Omental fat pad (tissue), 4 donors: Measurements from ENCODE around the gene NSDHL. TPM values are rescaled to one million over a fixed set of nuclear protein-coding genes. Genes with fewer than 3 reads are reported as not detected.

ENCODE experiments used
- ATAC-seq: fragments of 150-250 bp; one replicate; pipeline ENCODE4 v1.9.1; 2016; ENCODE audit warnings: mild to moderate bottlenecking, moderate library complexity; ENCODE audit not compliant: low FRiP score
- DNase-seq: peaks from one replicate; pipeline ENCODE4 v3.0.0-alpha.2; 2019; ENCODE audit warnings: low spot score
- CTCF ChIP-seq, 3 donors: fragments of 450-650 bp; IDR thresholded peaks; one replicate each; pipeline ENCODE4 v1.5.1; 2016 to 2017; ENCODE audit warnings: antibody characterized with exemption in 3 of 3, mild to moderate bottlenecking in 3 of 3, moderate library complexity in 2 of 3
- total RNA-seq, 4 donors: library from RNA; depleted of rRNA; stranded (reverse); fragments of >200 nt; gene quantifications; one replicate each; pipeline ENCODE4 v1.1.0, GENCODE V29; 2016

NSDHL gene
- total RNA-seq, 4 donors from 2014 or later = 13.2 to 55.3 (median 25.9) TPM

GRCh38 chrX:152898442-152898841 is 67.6 kb downstream of the NSDHL start:
- DNase-seq (no peak), ATAC-seq (no peak)
- no peak for TF ChIP-seq CTCF (IDR thresholded peaks at IDR 0.05)

- no peak for ATAC-seq
- no peak for DNase-seq
- TF ChIP-seq CTCF (IDR thresholded peaks at IDR 0.05) = no peak
Observed at GRCh38 chrX:152899111-152899873, 68.4 kb downstream of the NSDHL start.

- DNase-seq (no peak), ATAC-seq (no peak)
- no peak for TF ChIP-seq CTCF (IDR thresholded peaks at IDR 0.05)
Observed at GRCh38 chrX:152899874-152900719, 69.2 kb downstream of the NSDHL start.

- ATAC-seq = no peak
- DNase-seq = no peak
- no peak for TF ChIP-seq CTCF (IDR thresholded peaks at IDR 0.05)
Observed at GRCh38 chrX:152900937-152901445, 70.1 kb downstream of the NSDHL start.

- DNase-seq (no peak), ATAC-seq (no peak)
- no peak for TF ChIP-seq CTCF (IDR thresholded peaks at IDR 0.05)
Observed at GRCh38 chrX:152901816-152902501, 71.1 kb downstream of the NSDHL start.

- DNase-seq (no peak), ATAC-seq (no peak)
- TF ChIP-seq CTCF (IDR thresholded peaks at IDR 0.05) = no peak
Observed at GRCh38 chrX:152902502-152902820, 71.6 kb downstream of the NSDHL start.
